ENCODE data around the gene PIK3R4.

DNA sequence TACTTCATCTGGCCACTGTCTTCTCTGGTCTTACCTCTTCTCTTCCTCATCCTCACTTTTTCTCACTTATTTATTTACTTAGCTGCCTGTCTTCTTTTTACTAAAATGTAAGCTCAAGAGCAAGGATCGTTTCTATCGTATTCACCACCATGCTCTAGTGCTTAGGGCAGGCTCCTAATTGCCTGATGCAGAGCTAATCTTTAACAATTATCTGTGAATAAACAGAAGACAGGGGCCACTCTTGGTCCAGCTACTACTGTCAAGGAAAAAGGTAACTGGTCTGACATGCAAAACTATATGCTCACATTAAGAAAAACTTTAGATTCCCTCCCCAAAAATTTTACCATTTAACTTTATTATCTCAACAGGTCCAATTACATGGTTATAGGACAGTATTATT is 17.5 kb downstream of the PIK3R4 start:
- TF ChIP-seq CTCF (IDR thresholded peaks at IDR 0.05; ENCODE audit: low read depth, low read length, missing input control): no peak
- TF ChIP-seq EGR1 (IDR thresholded peaks at IDR 0.05; ENCODE audit: low read depth in 2 of 2): no peak
- TF ChIP-seq GABPA (IDR thresholded peaks at IDR 0.05 in 1 of 2, conservative IDR thresholded peaks at IDR 0.05 in 1 of 2): no peak
- TF ChIP-seq ATF3 (IDR thresholded peaks at IDR 0.05): no peak
- peak in 1 of 2 donors; percentile 46 for TF ChIP-seq RAD21 (IDR thresholded peaks at IDR 0.05)
- no peak for TF ChIP-seq YY1 (IDR thresholded peaks at IDR 0.05)
- TF ChIP-seq, protein P1, sequence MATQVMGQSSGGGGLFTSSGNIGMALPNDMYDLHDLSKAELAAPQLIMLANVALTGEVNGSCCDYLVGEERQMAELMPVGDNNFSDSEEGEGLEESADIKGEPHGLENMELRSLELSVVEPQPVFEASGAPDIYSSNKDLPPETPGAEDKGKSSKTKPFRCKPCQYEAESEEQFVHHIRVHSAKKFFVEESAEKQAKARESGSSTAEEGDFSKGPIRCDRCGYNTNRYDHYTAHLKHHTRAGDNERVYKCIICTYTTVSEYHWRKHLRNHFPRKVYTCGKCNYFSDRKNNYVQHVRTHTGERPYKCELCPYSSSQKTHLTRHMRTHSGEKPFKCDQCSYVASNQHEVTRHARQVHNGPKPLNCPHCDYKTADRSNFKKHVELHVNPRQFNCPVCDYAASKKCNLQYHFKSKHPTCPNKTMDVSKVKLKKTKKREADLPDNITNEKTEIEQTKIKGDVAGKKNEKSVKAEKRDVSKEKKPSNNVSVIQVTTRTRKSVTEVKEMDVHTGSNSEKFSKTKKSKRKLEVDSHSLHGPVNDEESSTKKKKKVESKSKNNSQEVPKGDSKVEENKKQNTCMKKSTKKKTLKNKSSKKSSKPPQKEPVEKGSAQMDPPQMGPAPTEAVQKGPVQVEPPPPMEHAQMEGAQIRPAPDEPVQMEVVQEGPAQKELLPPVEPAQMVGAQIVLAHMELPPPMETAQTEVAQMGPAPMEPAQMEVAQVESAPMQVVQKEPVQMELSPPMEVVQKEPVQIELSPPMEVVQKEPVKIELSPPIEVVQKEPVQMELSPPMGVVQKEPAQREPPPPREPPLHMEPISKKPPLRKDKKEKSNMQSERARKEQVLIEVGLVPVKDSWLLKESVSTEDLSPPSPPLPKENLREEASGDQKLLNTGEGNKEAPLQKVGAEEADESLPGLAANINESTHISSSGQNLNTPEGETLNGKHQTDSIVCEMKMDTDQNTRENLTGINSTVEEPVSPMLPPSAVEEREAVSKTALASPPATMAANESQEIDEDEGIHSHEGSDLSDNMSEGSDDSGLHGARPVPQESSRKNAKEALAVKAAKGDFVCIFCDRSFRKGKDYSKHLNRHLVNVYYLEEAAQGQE (IDR thresholded peaks at IDR 0.05): no peak
- TF ChIP-seq MAX (IDR thresholded peaks at IDR 0.05): no peak
